Measurements from ENCODE around the gene NAGPA. TPM values are rescaled to one million over a fixed set of nuclear protein-coding genes. Genes with fewer than 3 reads are reported as not detected.

Gene NAGPA
- total and polyA plus RNA-seq, 2 of the 13 experiments (the other 11 are each of a cell fraction or from before 2014, with no cell fraction given), result 27.1 to 60.3 TPM

- DNase-seq (ENCODE audit: low spot score) (peak; percentile 47), FAIRE-seq (peak; percentile 47), ATAC-seq (peak; percentile 86)
- peaks cover 2 to 8% of the 10 kb centered on the region in 2 experiments; a peak in 2 of 5 replicates for H3K27me3 ChIP-seq (ENCODE audit: control insufficient read depth in 1 of 2, insufficient read depth in 2 of 2, low read length in 2 of 2)
- no peaks in the 10 kb centered on the region for H3K36me3 ChIP-seq (replicated peaks in 1 of 2; ENCODE audit: control insufficient read depth in 1 of 2, insufficient read depth in 2 of 2, low read length in 2 of 2)
- intact Hi-C loops (cut with micrococcal nuclease; ENCODE audit: unreplicated experiment) (no loop called here), in situ Hi-C loops (cut with HindIII; ENCODE audit: extremely low pct_ligation_motif_present, low pct_unique_long_range_greater_than_20kb) (no loop called here)
- no TSS peak for BruUV-seq (replicated peaks)
- H3K4me1 ChIP-seq (ENCODE audit: insufficient read depth, low read length), result 0 out of 2 replicates have a peak, but pooled peaks cover 5% of the 10 kb centered on the region
- POLR2A ChIA-PET, result interaction anchor here (2.0 to 2.1 kb wide), 2 partner anchors 14 to 40 kb away, joined by 4 to 8 read pairs; partner anchors contain the start of gene ALG1
- H3K4me2 ChIP-seq (ENCODE audit: low read depth, low read length), result no peak overlapping the region
- CTCF ChIA-PET (ENCODE audit: low intra/inter-chr PET ratio, low total read pairs), result no interaction called here
- no peak overlapping the region for H3K9ac ChIP-seq (ENCODE audit: insufficient read depth, low read depth, low read length)
- no peaks in the 10 kb centered on the region for H3K9me3 ChIP-seq (ENCODE audit: low read length)
- H2AFZ ChIP-seq (ENCODE audit: low read length), result no peak overlapping the region
- WGBS (ENCODE audit: low lambda C conversion rate), result 11% methylated on average over 7 of the region's 7 CpGs
- H3K27ac ChIP-seq (ENCODE audit: extremely low read length, insufficient read depth, low read length), result no peak overlapping the region
- H3K4me3 ChIP-seq (replicated peaks in 1 of 3; ENCODE audit: insufficient read depth in 1 of 3, low read depth in 2 of 3, low read length in 3 of 3), result no peak overlapping the region
- no peaks in the 10 kb centered on the region for H4K20me1 ChIP-seq (ENCODE audit: insufficient read depth, low read length)
- H3K79me2 ChIP-seq (ENCODE audit: insufficient read depth, low read length), result no peaks in the 10 kb centered on the region
- TF ChIP-seq ZNF337 (CRISPR knock-in tag; IDR thresholded peaks at IDR 0.05; ENCODE audit: borderline replicate concordance, low read depth) (no peak), SMC3 (IDR thresholded peaks at IDR 0.05; ENCODE audit: low read length) (peak; percentile 62; the same call in 1 of the 2 replicates), XRCC5 (optimal IDR thresholded peaks at IDR 0.05; ENCODE audit: low read length) (peak; percentile 55), POGZ (CRISPR knock-in tag; IDR thresholded peaks at IDR 0.05) (no peak), CEBPB (IDR thresholded peaks at IDR 0.05; ENCODE audit: borderline replicate concordance, low read depth, low read length) (no peak), RAD21 (CRISPR knock-in tag; IDR thresholded peaks at IDR 0.05) (peak; percentile 52; the same call in 1 of the 2 replicates), ARID4A (CRISPR knock-in tag; IDR thresholded peaks at IDR 0.05; ENCODE audit: borderline replicate concordance) (0 out of 2 replicates have a peak, but pooled peaks have one; percentile 23), TSC22D2 (CRISPR knock-in tag; IDR thresholded peaks at IDR 0.05; ENCODE audit: borderline replicate concordance) (no peak), SALL1 (CRISPR knock-in tag; IDR thresholded peaks at IDR 0.05) (no peak), RERE (CRISPR knock-in tag; IDR thresholded peaks at IDR 0.05; ENCODE audit: low read depth) (no peak), CTCF (CRISPR knock-in tag; IDR thresholded peaks at IDR 0.05) (peak; percentile 52), STAG1 (CRISPR knock-in tag; IDR thresholded peaks at IDR 0.05) (peak; percentile 49)
Observed at GRCh38 chr16:5058476-5058875, 24.7 kb upstream of the NAGPA start.

Data from HepG2 (cell line).